Umbilical cord (tissue), 2 donors: Measurements from ENCODE around the gene FCAMR. TPM values are rescaled to one million over a fixed set of nuclear protein-coding genes. Genes with fewer than 3 reads are reported as not detected.
A peak's percentile ranks its signal among the peaks of the same experiment; 100 is the strongest.

ENCODE experiments used
- DNase-seq: peaks from one replicate; pipeline ENCODE4 v3.0.0-alpha.2; 2015; ENCODE audit warnings: low spot score
- total RNA-seq: library from RNA; depleted of rRNA; stranded (reverse); fragments of >200 nt; gene quantifications from one replicate; pipeline ENCODE4 v1.2.3, GENCODE V29; 2014; ENCODE audit warnings: low replicate concordance; ENCODE audit not compliant: insufficient read depth

FCAMR gene
- total RNA-seq, 1 donor from 2014 or later = 2.2 TPM

DNA sequence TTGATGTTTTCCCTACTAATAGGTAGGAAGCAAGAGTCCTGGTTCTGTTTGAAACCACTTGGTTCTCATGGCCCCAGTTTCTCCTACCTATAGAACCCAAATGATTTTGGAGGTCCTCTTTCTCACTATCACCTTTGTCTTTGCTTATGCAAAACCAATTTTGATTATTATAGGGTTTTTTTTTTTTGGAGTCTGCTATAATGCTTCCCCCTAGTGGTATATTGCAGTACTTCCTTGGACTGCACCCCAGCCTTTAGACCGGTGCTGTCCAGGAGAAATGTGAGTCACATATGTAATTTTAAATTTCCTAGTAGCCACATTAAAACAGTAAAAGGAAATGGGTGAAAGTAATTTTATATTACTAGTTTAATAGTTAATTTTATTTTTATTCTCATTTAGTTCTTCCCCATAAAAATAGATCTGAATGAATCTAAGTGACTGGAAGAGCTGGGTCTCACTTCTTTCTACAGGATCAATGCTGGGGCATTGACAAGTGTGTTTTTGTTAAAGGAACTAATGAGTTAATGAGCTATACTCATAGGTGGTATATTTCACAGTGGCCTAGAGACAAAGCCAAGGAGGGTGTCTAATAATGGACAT lies 59.1 kb downstream of the FCAMR start:
- peak; percentile 50 for DNase-seq

DNA sequence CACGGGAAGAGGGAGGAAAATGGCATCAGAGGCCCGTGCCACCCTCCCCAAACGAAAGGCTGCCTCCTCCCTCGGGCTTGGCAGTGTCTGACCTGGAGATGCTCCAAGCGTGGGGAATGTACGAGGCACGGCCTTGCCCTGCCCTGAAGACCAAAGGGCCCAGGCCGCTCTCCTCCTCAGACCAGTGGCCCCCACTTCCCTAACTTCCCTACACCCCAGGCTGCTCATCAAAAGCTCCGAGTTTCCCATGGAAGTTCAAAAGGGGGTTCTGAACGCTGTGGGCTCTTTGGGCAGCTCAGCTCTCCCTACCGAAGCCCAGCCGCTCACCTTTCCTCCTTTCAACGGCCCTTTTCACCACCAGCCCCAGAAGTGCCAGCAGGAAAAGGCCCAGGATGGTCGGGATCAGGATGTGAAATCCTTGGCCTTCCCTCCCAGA lies 60.4 kb downstream of the FCAMR start:
- no peak for DNase-seq

DNA sequence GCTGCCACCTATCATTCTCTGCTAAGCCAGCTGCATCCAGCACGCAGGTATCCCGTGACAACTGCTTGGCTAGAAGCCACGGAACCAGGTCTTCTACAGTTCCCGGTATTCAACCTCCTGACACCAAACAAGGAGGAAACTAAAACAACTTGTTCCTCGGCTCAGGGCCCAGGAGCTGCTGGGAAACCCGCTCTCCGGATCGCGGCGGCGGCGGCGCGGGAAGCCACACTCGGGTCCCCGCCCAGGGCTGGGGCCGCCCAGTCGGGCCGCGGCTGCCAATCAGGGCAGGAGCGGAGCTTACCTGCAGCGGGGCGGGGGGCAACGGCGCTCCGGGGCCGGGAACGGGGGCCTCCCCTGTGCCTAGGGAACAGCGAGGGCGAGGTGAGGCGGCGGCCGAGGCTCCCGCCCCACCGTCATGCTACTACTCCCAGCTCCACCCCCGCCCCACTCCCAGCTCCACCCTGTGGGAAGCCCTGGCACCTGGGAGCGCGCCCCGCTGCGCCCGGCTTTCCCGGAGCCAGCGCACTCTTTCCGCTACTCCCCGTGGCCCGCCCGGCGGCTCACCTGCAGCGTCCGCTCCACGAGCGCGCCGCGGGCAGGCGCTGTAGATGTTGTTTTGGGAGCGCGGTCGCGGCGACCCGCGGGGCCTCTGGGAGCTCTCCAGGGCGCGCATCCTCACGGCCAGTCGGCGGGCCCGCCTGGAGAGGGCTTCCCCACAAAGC lies 60.9 kb downstream of the FCAMR start:
- DNase-seq = peak; percentile 41

DNA sequence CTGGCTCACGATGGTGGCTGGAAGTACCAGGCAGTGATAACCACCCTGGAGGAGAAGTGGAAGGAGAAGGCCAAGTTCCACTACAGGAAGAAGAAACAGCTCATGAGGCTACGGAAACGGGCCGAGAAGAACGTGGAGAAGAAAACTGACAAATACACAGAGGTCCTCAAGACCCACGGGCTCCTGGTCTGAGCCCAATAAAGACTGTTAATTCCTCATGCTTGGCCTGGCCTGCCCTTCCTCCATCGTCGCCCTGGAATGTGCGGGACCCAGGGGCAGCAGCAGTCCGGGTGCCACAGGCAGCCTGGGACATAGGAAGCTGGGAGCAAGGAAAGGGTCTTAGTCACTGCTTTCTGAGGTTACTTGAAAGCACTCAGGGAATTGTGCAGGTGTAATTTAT lies 62.2 kb downstream of the FCAMR start:
- DNase-seq = no peak

Other genes starting within 250 kb of the FCAMR start
- gene IL19, start 199.7 kb downstream of the FCAMR start, total RNA-seq = not detected
- gene IL10, start 198.0 kb downstream of the FCAMR start, total RNA-seq = not detected
- gene IL20, start 104.8 kb downstream of the FCAMR start, total RNA-seq = 2.2 TPM
- not detected for gene IL24, start 73.0 kb downstream of the FCAMR start, total RNA-seq
- gene FCMR, start 48.5 kb downstream of the FCAMR start, total RNA-seq = not detected
- gene PIGR, start 24.0 kb downstream of the FCAMR start, total RNA-seq = 5.8 TPM
- gene C1orf116, start 62.3 kb upstream of the FCAMR start, total RNA-seq = 2.2 TPM
- 24.6 TPM for gene YOD1, start 80.7 kb upstream of the FCAMR start, total RNA-seq
- 7.2 TPM for gene PFKFB2, start 82.8 kb upstream of the FCAMR start, total RNA-seq
- 2.9 TPM for gene C4BPB, start 118.4 kb upstream of the FCAMR start, total RNA-seq
- 3.6 TPM for gene C4BPA, start 133.8 kb upstream of the FCAMR start, total RNA-seq